OCI-LY7 (cell line): ENCODE results near the gene ALDH16A1. TPM values are rescaled to one million over a fixed set of nuclear protein-coding genes. Genes with fewer than 3 reads are reported as not detected.
A peak's percentile ranks its signal among the peaks of the same experiment; 100 is the strongest.

Source experiments
- BruUV-seq: library from RNA; stranded (reverse); fragments of 400-500 nt; replicated peaks from 2 replicates; lab custom pipeline; 2021; lab: Mats Ljungman, UMichigan
- CTCF ChIA-PET: fragments of 300-600 bp; sonication (Branson Sonifier 250); formaldehyde crosslinking; loops from one replicate; lab custom pipeline; 2022; ENCODE audit warnings: antibody characterized with exemption; ENCODE audit not compliant: unreplicated experiment; lab: Charles Lee
- POLR2A ChIA-PET: fragments of 300-600 bp; sonication (Branson Sonifier 250); formaldehyde crosslinking; loops from one replicate; lab custom pipeline; 2022; ENCODE audit warnings: antibody characterized with exemption; lab: Charles Lee
- DNase-seq: peaks from one replicate; pipeline ENCODE4 v3.0.0-alpha.2; 2015; ENCODE audit warnings: low spot score
- H2AFZ ChIP-seq: fragments of 200-600 bp; sonication (generic), shearing (Covaris generic); 2 replicates; pipeline ENCODE4 v1.6.1; 2014; ENCODE audit warnings: mild to moderate bottlenecking, antibody characterized with exemption, low read length, moderate library complexity
- H3K27ac ChIP-seq: fragments of 200-600 bp; sonication (generic); 2 replicates; pipeline ENCODE4 v1.5.1; 2014; ENCODE audit warnings: mixed run types, low read depth, mild to moderate bottlenecking, moderate library complexity, low read length, inconsistent platforms; ENCODE audit not compliant: poor library complexity, severe bottlenecking
- H3K36me3 ChIP-seq: fragments of 200-600 bp; sonication (generic); 2 replicates; pipeline ENCODE4 v1.6.1; 2014; ENCODE audit warnings: mild to moderate bottlenecking, antibody characterized with exemption, low read length, moderate library complexity, mixed read lengths; ENCODE audit not compliant: insufficient read depth
- H3K4me1 ChIP-seq: fragments of 200-600 bp; sonication (generic); 2 replicates; pipeline ENCODE4 v1.5.1; 2014; ENCODE audit warnings: mild to moderate bottlenecking, low read length; ENCODE audit not compliant: insufficient read depth, poor library complexity, severe bottlenecking
- H3K4me2 ChIP-seq: fragments of 200-600 bp; sonication (generic); 2 replicates; pipeline ENCODE4 v1.6.1; 2014; ENCODE audit warnings: mild to moderate bottlenecking, low read length
- H3K4me3 ChIP-seq: fragments of 200-600 bp; sonication (generic); 2 replicates; pipeline ENCODE4 v1.5.1; 2014; ENCODE audit warnings: mild to moderate bottlenecking, low read depth, low read length; ENCODE audit not compliant: poor library complexity, severe bottlenecking
- H3K79me2 ChIP-seq: fragments of 200-600 bp; sonication (generic); 2 replicates; pipeline ENCODE4 v1.6.1; 2016; ENCODE audit warnings: low read depth, mild to moderate bottlenecking, low read length, moderate library complexity, mixed read lengths; ENCODE audit not compliant: insufficient read depth
- H3K9me2 ChIP-seq: fragments of 200-600 bp; sonication (generic); 2 replicates; pipeline ENCODE4 v1.6.1; 2016; ENCODE audit warnings: mild to moderate bottlenecking, low read length, mixed read lengths; ENCODE audit not compliant: insufficient read depth
- H3K9me3 ChIP-seq: fragments of 200-600 bp; sonication (generic); 2 replicates; pipeline ENCODE4 v1.6.1; 2014; ENCODE audit warnings: mild to moderate bottlenecking, mixed run types, low read length, mixed read lengths
- H4K20me1 ChIP-seq: fragments of 200-600 bp; sonication (generic); 2 replicates; pipeline ENCODE4 v1.6.1; 2014; ENCODE audit warnings: mild to moderate bottlenecking, antibody characterized with exemption, low read length, moderate library complexity, mixed read lengths; ENCODE audit not compliant: insufficient read depth
- EZH2phosphoT487 ChIP-seq: fragments of 200-600 bp; sonication (generic); IDR thresholded peaks from 2 replicates; pipeline ENCODE4 v1.6.1; 2018; ENCODE audit warnings: low read depth, borderline replicate concordance, mild to moderate bottlenecking, mixed run types, antibody characterized with exemption, low read length, moderate library complexity, mixed read lengths
- intact Hi-C: fragments of 100-400 bp; cut with micrococcal nuclease; formaldehyde crosslinking; loops from one replicate; pipeline ENCODE4 v1.10.0; 2022; ENCODE audit not compliant: unreplicated experiment
- total RNA-seq, 2 experiments: library from RNA; depleted of rRNA in 1 of 2; stranded (reverse); fragments of >200 nt in 1 of 2; shearing (Covaris generic) in 1 of 2; gene quantifications; 2 replicates each; pipeline ENCODE4 v1.2.3, GENCODE V29; 2014 to 2022
- TF ChIP-seq, protein P1 (sequence below): fragments of 200-600 bp; sonication (generic); conservative IDR thresholded peaks from 2 replicates; pipeline ENCODE4 v1.5.1; 2014; ENCODE audit warnings: mild to moderate bottlenecking, antibody characterized with exemption, low read length, moderate library complexity, mixed read lengths

ALDH16A1 gene
- total RNA-seq, 2 experiments from 2014 or later, result 26.0 to 55.4 TPM

GRCh38 chr19:49409441-49410029 is 43.5 kb upstream of the ALDH16A1 start:
- Histone ChIP-seq H4K20me1 (no peaks in the 10 kb centered on the region), H3K9me2 (no peaks in the 10 kb centered on the region), H3K9me3 (no peaks in the 10 kb centered on the region), H3K4me1 (peaks cover 74% of the 10 kb centered on the region), H3K4me2 (peak overlapping the region; percentile 68), H3K27ac (peak overlapping the region; percentile 79), H2AFZ (peak overlapping the region; percentile 7; the same call in 1 of the 2 replicates), H3K36me3 (no peaks in the 10 kb centered on the region), H3K79me2 (no peaks in the 10 kb centered on the region), H3K4me3 (peak overlapping the region; percentile 54)
- ChIA-PET CTCF (interaction anchor here (0.6 to 1.1 kb wide), 2 partner anchors 18 to 108 kb away, joined by 3 to 4 read pairs; no protein-coding TSS in a partner anchor), POLR2A (interaction anchor here (0.6 to 1.2 kb wide), 3 partner anchors 8 to 87 kb away, joined by 3 to 5 read pairs (median 3); no protein-coding TSS in a partner anchor)
- BruUV-seq, result no TSS peak
- DNase-seq, result peak; percentile 82
- intact Hi-C loops, result no loop called here
- no peak for TF ChIP-seq EZH2phosphoT487
- TF ChIP-seq, protein P1, sequence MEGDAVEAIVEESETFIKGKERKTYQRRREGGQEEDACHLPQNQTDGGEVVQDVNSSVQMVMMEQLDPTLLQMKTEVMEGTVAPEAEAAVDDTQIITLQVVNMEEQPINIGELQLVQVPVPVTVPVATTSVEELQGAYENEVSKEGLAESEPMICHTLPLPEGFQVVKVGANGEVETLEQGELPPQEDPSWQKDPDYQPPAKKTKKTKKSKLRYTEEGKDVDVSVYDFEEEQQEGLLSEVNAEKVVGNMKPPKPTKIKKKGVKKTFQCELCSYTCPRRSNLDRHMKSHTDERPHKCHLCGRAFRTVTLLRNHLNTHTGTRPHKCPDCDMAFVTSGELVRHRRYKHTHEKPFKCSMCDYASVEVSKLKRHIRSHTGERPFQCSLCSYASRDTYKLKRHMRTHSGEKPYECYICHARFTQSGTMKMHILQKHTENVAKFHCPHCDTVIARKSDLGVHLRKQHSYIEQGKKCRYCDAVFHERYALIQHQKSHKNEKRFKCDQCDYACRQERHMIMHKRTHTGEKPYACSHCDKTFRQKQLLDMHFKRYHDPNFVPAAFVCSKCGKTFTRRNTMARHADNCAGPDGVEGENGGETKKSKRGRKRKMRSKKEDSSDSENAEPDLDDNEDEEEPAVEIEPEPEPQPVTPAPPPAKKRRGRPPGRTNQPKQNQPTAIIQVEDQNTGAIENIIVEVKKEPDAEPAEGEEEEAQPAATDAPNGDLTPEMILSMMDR, result no peak

DNA sequence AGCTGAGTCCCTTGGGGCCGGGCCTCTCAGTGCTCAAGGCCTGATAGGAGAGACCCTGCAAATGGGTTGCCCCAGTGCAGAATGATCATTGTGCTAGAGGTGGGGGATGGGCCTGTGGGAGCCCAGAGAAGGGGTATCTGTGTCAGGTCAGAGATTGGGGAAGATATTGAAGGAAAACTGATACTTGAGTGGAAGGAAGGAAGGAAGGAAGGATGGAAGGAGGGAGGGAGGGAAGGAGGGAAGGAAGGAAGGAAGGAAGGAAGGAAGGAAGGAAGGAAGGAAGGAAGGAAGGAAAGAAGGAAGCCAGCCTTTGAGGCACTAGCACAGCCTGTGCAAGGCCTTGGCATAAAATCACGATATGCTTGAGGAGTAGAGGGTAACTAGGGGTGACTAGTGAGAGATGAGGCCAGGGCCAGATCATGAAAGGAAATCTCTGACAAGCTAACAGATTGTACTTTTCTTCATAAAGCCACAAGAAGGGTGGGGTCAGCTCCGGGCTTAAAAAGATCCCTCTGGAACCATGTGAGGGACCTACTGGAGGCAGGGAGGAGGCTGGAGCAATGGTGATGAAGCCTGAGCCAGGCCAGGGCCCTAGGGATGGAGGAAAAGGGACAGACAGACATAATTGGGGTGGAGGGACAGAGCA is 41.2 kb upstream of the ALDH16A1 start:
- Histone ChIP-seq H2AFZ (peak overlapping the region; percentile 58; the same call in 1 of the 2 replicates), H3K79me2 (no peaks in the 10 kb centered on the region), H3K9me3 (no peaks in the 10 kb centered on the region), H3K36me3 (no peaks in the 10 kb centered on the region), H3K4me3 (no peak overlapping the region), H3K9me2 (no peaks in the 10 kb centered on the region), H3K4me1 (peaks cover 78% of the 10 kb centered on the region), H3K4me2 (peak overlapping the region; percentile 34; the same call in 1 of the 2 replicates), H3K27ac (peak overlapping the region; percentile 39), H4K20me1 (no peaks in the 10 kb centered on the region)
- ChIA-PET CTCF (no interaction called here), POLR2A (interaction anchor here (0.6 to 1.6 kb wide), 5 partner anchors 10 to 237 kb away, joined by 3 to 5 read pairs (median 4); no protein-coding TSS in a partner anchor)
- no peak for DNase-seq
- intact Hi-C loops, result no loop called here
- no TSS peak for BruUV-seq
- TF ChIP-seq, protein P1, result no peak
- no peak for TF ChIP-seq EZH2phosphoT487

- intact Hi-C loops, result no loop called here
- Histone ChIP-seq H2AFZ (no peak overlapping the region), H3K4me2 (no peak overlapping the region), H3K4me1 (peaks cover 78% of the 10 kb centered on the region), H3K79me2 (no peaks in the 10 kb centered on the region), H3K9me2 (no peaks in the 10 kb centered on the region), H3K27ac (no peak overlapping the region), H3K36me3 (no peaks in the 10 kb centered on the region), H3K9me3 (no peaks in the 10 kb centered on the region), H4K20me1 (no peaks in the 10 kb centered on the region), H3K4me3 (no peak overlapping the region)
- ChIA-PET POLR2A (no interaction called here), CTCF (no interaction called here)
- TF ChIP-seq EZH2phosphoT487, result no peak
- TF ChIP-seq, protein P1, result no peak
- BruUV-seq, result no TSS peak
- DNase-seq, result no peak
These were observed 39.7 kb upstream of the ALDH16A1 start for GRCh38 chr19:49413348-49413747.
